GM19438 (cell line): ENCODE data around the gene HDHD5.

Source experiments
- ATAC-seq: cut with Tn5 transposase; IDR thresholded peaks from one replicate; pipeline ENCODE4 v1.9.1; 2021; ENCODE audit warnings: low read depth; ENCODE audit not compliant: unreplicated experiment

HDHD5 gene

DNA sequence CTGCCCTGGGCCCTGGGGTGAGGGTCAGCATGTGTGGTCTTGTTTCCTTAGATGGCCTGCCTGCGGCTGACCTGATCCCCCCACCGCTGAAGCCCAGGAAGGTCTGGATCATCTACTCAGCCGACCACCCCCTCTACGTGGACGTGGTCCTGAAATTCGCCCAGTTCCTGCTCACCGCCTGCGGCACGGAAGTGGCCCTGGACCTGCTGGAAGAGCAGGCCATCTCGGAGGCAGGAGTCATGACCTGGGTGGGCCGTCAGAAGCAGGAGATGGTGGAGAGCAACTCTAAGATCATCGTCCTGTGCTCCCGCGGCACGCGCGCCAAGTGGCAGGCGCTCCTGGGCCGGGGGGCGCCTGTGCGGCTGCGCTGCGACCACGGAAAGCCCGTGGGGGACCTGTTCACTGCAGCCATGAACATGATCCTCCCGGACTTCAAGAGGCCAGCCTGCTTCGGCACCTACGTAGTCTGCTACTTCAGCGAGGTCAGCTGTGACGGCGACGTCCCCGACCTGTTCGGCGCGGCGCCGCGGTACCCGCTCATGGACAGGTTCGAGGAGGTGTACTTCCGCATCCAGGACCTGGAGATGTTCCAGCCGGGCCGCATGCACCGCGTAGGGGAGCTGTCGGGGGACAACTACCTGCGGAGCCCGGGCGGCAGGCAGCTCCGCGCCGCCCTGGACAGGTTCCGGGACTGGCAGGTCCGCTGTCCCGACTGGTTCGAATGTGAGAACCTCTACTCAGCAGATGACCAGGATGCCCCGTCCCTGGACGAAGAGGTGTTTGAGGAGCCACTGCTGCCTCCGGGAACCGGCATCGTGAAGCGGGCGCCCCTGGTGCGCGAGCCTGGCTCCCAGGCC, 50.6 kb downstream of the HDHD5 start:
- ATAC-seq: no peak

DNA sequence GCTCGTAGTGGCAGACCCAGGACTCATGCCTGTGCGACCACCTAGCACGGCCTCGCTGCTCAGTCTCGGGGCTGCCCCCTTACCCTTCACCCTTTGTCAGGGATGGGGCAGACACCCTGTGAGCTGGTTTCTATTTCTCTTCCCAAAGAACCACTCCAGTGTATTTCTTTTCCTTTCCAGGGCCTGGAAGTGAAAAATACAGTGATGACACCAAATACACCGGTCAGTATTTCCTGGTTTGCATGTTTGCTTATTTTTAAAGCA, 51.6 kb downstream of the HDHD5 start:
- ATAC-seq: no peak

DNA sequence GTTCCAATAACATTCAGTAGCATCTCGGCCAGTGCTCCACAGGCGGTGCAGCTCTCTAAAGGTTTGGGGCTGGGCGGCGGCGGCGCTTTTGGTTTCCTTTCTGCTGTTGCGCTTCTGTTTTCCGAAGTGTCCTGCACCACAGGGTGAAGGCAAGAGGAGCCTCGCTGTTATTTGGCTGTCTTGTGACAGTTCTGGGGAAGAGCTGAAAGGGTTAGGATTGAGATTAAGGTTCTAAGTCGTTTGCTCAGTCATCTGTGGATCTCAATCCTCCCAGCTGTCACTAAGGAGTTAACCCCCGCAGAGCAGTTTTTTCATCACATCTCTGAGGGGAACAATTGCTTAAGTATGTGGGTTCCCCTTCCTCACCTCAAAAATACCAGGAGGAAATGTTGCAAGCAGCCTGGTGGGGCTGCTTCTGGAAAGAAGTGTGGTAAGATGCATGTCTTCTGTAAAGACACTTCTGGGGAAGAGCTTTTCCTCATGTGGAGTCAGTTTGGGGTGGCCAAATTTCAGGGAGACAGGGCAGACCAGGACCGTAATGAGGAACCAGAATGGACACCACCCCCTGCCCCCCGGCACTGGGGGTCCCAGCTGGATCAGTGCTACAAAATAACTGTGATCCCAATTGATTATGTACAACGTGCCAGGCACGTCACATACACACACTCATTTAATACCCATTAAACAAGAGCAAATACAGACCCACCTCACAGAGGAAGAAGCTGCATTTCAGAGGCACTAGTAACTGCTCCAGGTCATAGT, 52.1 kb downstream of the HDHD5 start:
- ATAC-seq: no peak

DNA sequence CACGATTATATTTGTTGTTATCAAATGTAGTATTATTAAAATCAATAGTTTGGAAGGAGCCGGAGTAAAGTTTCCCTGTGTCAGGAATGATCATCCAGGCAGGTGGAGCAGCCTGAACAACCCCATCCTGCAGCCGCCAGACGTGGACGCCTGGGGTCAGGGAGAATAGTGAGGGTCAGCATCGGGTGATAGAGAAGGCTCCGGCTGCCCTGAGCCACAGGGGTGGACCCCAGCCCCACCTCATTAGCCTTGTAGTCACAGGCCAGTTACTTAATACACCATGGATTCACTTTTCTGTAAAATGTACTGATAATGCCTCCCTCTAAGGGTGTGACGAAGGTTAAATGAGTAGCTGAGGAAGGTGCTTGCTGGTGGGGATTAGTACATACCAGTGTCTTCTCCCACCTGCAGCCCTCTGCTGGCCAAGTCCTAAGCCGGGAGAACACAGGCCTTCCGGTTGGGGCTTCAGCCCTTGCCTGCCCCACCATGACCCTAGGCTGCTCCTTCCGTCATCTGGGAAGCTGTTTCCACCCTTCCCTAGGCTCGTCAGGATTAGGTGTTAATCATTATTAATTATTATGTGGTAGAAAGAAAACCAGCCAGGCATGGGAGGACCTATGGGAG, 52.8 kb downstream of the HDHD5 start:
- ATAC-seq: no peak

DNA sequence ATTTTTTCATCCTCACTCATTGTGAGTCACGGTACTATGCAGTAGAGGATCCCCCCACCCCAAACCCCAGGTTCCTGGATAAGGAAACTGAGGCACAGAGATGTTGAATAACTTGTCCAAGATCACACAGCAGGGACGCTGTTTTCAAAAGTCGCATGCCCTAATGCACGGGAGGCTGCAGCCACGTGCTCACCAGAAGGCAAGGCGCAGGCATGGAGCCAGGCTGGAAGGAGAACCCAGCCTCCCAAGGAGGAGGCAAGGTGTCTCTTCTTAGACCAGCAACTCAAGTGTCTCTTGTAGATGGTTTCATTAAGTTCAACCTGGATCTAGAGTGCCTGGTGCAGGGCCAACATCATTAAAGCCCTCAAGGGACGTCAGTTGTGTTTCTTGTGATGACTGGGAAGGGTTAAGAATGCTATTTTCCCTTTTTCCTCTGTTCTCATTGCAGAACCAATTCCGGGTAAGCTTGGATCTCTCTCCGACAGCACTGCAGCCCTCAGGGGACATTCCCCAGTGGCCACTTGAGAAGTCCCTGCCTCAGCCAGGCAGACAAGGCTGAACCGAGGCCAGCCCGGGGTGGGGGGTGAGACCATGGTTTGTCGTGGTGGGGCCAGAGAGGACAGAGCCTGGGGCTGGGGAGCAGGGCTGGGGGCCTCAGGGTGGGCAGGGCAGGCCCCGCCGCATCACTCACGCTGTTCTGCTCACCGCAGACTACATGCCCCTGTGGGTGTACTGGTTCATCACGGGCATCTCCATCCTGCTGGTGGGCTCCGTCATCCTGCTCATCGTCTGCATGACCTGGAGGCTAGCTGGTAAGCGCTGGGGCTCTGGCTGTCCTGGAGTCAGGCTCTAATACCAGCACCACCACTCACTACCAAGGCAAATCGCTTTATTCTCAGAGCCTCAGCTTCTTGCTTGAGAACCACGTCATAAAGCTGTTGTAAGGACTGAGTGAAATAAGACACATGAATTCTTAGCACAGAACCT, 53.6 kb downstream of the HDHD5 start:
- ATAC-seq: no peak

DNA sequence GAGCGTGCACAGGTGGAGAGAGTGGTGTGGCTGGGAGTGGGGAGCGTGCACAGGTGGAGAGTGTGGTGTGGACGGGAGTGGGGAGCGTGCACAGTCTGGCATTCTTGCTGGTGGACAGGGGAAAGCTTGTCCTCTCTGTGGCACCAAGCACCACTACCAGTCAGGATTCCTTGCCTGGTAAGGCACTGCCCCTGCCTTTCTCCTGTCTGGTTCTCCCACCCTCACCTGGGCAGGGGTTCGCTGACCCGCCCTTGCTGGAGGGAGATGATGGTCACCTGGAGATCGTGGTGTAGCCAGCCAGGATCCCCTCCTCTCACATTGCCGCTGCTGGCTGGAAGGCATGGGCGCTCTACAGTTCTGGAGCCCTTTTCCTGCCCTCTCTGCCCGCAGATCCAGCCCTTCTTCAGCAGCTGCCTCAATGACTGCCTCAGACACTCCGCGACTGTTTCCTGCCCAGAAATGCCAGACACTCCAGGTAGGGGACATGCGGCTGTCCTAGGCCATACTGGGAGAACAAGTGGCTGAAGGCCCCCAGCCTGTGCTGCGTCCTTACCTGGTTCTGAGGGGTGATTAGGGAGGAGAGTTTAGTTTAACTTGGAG, 54.6 kb downstream of the HDHD5 start:
- no peak for ATAC-seq

DNA sequence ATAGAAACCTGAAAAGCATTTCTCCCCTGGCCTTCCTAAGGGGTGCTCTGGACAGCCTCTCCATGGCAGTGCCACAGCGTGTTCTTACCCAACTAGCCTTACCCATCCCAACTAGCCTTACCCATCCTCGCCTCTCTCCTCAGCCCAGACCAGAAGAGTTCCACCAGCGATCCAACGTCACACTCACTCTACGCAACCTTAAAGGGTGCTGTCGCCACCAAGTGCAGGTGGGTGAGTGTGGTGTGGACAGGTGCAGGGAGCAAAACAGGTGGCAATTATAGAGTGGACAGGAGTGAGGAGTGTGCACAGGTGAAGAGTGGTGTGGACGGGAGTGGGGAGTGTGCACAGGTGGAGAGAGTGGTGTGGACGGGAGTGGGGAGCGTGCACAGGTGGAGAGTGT, 55.7 kb downstream of the HDHD5 start:
- ATAC-seq: no peak

DNA sequence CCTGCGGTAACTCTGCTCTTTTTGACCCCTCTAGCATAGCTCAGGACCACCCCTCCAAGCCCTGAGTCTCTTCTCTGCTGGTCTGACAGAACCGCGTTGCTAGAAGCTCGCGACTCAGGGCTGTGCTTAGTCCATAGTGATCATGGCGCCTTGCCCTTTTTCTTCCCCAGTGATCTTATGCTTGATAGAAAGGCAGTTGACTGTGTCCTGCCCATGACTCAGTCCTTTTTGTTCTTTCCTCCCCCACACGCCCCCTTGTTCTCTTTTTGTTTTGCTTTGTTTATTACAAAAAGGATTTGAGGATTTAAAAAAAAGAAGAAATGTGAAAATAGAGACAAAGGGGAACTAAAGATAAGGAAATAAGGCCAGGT, 56.8 kb downstream of the HDHD5 start:
- no peak for ATAC-seq

DNA sequence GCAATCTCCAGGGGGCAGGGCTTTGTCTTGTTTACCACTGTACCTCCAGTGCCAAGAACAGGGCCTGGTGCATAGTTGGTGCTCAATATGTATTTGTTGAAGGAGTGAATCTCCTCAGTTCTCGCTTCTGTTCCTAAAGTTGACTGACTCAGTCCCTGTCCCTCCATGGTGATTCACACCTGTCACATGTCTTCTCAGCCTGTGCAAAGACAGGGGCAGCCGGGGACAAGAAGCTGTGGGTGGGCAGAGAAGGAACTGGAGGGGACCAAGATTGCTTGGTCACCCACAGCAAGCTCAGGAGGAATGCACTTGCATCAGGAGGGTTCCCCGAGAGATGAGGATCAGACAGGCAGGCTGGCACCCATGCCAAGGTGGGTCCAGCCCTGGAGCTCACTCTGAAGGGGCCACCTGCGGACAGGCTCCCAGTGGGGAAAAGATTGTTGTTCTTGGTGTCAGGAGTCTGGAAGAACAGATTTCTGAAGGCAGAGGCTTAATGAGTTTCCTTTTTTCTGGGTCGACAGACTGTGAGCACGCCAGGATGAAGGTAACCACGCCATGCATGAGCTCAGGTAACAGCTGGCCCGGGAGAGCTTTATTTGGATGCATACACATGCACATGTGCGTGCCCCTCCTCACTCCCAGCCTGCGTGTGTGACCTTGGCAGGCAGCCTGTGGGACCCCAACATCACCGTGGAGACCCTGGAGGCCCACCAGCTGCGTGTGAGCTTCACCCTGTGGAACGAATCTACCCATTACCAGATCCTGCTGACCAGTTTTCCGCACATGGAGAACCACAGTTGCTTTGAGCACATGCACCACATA, 57.4 kb downstream of the HDHD5 start:
- no peak for ATAC-seq

DNA sequence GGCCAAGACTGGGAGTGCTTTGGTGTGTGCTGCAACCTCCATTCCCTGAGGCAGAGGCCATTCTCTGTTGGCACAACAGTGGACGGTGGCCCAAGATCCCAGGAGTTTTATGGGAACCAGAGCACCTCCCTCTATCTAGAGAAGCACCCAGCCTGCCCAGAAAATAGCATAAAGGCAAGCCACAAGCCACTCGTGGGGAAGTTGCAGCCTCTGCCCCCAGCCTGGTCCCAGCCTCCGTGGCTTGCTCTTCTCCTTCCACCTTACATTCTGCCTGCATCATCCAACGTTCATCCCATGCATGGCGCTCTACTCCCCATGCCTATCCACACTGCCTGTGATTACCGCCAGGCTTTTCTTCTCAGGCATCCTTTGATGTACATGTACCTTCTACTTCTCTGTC, 58.5 kb downstream of the HDHD5 start:
- ATAC-seq: no peak

DNA sequence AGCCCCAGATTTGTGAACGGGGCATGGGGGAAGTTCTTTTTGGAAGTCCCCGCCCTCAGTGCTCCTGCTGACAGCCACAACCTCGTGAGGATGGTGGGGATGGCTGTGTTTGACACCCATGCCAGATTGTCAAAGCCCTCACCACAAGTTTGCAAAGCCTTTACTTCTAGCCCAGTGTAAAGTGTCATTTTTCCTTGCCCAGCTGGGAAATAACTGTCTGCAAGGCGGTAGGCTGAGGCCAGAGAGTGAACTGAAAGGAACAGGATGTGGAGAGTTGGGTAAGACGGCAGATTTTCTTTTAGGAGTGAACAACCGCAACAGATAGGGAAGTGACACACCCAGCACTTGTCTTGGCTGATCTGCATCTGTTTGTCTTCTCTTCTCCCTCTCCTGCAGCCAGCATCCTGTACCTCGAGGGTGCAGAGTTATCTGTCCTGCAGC, 60.7 kb downstream of the HDHD5 start:
- ATAC-seq: no peak

DNA sequence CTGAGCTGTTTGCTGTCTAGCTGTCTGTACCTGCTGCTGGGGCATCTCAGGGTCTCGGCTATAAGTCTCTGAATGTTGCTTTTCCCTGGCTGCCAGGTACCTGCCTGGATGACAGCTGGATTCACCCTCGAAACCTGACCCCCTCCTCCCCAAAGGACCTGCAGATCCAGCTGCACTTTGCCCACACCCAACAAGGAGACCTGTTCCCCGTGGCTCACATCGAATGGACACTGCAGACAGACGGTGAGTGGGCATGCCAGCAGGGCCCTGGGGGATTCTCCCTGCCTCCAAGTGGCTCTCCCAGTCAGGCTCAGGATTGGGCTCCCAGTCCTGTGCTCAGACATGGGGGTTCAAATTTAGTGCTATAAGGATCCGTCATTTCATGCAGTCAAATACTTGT, 61.4 kb downstream of the HDHD5 start:
- no peak for ATAC-seq

DNA sequence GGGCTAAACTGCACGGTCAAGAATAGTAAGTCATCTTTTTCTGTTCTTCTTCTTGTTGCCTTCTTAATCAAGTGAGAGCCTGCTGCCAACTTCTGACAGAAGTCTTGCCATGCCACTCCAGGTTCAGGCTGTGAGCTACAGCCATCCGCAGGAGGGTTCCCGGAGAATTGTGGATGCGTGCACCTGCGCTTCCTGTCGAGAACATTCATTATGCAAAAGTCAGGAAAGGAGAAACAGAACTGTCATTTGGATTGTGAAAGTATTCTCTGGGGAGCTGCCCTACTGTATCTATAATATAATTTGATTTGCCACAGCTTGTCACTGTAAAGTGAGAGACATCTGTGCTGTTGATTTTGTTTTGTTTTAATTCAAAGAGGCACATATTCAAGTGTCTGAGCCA, 62.0 kb downstream of the HDHD5 start:
- no peak for ATAC-seq

DNA sequence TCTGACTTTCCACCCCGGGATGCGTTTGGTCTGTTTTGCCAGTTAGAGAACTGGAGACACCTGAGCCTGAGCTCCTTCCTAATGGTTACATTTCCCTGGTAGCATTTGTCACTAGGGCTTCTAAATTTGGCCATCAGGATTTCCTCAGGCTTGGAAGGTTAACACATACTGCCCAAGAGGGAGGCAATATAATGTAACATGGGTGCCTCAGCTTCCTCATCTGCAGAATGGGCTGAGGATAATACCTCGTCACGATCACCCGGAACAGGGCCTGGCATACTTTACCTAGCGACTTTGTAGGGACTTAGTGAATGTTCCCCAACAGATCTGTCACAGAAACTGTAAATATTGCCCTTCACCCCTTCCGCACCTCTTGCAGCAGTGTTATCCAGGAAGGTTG, 63.0 kb downstream of the HDHD5 start:
- ATAC-seq: no peak

DNA sequence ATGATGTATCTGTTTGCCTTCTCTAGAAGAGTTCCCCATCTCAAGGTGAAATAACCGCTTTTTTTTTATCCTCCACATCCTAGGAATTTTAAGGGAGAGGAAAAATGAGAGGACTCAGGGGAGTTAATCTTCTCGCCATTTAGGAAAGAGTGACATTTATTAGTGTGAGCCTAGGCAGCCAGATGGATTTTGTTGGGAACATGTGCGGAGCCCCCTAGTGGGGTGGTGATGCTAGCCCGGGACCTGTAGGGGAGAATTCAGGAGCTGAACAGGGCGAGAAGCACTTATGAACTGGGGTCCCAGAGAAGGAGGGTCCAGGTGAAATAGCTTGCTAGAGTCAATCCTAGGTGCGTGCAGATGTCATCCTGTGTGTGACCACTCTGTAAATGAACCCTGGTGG, 63.5 kb downstream of the HDHD5 start:
- ATAC-seq: no peak

DNA sequence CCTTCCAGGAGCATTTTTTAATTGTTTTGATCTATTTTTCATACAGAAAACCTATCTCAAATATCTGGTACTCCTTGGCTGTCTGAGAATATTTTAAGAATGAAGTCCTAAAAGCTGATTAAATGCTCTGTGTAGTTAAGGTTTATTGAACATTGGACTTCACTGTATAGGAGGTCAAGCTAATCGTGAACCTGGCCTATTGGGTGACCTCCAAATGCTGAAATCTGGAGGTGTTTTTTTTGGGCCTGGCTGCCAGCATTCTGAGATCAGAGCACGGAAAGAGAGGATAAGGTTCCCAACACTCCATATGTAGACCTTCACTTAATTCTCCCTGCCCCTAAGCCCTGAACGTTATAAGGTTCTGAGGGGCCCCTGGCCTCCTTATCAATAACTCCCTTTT, 66.0 kb downstream of the HDHD5 start:
- ATAC-seq: no peak

DNA sequence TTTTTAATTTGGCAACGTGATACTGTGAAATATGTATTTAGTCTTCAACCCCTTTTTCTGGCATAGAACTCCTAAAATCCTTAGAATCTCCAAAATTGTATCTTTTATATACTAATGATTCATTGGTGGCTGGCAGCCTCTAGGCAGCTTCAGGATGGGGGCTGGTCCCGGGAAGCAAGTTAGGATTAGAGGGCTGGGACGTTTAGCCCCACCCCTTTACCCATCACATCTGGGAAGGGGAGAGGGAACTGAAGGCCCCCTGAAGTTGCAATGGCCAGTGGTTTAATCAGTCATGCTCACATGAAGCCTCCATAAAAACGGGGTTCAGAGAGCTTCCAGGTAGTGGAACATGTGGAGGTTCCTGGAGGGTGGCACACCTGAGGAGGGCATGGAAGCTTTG, 67.2 kb downstream of the HDHD5 start:
- no peak for ATAC-seq

DNA sequence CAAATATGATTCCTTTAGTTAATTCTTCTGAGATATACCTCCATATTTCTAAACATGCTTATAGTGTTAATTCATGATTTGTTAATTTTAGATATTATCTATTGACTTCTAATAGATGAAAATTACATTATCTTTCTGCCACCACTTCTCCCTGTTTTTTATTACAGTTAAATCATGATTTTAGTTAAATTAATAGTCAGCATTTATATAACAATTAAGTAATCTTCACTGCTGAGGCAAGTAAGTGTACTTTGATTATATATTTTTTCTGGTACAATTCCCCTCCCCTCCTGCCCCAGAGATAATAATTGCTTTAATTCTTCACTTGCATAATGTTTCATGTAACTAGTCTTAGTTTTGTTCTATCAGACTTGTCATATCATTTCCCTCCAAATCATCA, 68.5 kb downstream of the HDHD5 start:
- ATAC-seq: no peak
